Nucleus accumbens (tissue), 56 donors: ENCODE data around the gene OBSCN.
"Not testable (repeated sequence)": the region's sequence is repeated elsewhere in the genome, so short reads cannot be mapped to it uniquely, and the experiment has no call there.

Experiments used
- DNase-seq, 56 donors: peaks; one replicate each; lab custom pipeline; 2025; lab: John Stamatoyannopoulos, UW

OBSCN gene

DNA sequence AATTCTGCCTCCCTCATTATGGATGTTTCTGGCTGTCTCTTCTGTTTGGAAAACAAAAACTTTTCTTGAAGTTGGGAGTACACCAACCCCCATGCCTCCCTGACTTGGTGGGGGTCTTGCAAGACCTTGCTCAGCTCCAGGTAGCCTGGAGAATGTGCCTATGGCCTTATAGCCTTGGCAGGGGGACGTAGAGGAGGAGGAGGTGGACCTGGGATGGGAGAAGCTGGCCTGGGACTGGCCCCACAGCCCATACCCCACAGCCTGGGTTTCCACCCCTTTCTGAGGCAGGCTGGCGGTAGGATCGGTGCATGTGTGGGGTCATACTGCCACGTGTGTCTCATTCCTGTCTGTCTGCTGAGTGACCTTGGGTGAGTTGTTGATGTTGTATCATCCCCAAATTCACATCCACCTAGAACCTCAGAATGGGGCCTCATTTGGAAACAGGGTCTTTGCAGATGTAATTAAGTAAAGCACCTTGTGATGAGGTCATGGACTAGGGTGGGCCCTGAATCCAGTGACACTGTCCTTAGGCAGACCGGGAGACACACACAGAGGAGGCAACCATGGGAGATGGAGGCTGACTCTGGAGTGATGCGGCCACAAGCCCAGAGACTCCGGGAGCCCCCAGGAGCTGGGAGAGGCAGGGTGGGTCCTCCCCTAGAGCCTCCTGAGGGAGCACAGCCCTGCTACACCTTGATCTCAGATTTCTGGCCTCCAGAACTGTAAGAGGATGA lies 18.5 kb downstream of the OBSCN start:
- no peak for DNase-seq

DNA sequence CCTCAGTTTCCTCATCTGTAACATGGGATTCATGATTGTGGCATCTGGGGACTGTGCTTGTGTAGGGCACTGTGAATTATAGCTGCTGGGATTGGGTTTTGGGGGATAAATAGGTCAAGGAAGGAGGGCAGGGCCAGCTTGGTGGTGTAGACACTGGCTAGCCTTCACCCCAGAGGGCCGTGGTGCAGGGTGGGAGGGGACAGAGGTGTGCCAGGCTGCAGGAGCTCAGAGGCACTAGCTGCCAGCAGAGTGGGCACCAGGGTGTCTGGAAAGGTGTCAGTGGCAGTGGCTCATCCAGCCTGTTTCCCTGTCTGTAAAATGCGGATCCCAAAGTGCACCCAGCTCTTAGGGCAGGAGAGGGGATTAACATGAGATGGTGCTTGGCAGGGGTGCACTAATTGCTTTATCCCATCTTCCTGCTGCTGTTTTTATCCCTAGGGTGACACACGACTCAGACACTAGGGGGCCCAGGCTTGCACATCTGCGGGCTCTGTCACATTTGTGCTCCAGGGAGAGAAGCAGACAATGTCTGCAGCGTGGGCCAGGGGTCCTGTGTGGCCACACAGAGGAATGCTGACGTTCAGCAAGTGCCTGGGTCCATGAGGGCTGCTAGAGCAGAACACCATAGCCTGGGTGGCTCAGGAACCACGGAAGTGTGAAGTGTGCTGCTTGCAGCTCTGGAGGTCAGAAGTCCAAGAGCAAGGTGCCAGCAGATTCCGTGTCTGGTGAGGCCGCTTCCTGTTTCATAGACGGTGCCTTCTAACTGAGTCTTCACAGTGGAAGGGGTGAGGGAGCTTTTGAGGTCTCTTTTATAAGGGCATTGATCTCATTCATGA lies 19.3 kb downstream of the OBSCN start:
- DNase-seq, result no peak

DNA sequence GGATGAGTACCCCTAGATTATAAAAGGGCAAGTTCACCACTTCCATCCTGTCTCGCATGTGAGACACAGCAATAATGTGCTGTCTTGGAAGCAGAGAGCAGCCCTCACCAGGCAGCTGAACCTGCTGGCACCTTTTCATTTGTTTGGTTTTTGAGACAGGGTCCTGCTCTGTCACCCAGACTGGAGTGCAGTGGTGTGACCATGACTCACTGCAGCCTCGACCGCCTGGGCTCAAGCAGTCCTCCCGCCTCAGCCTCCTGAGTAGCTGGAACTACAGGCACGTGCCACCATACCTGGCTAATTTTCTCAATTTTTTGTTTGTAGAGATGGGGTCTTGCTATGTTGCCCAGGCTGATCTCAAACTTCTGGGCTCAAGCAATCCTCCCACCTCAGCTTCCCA lies 20.3 kb downstream of the OBSCN start:
- DNase-seq, result not testable (repeated sequence)

DNA sequence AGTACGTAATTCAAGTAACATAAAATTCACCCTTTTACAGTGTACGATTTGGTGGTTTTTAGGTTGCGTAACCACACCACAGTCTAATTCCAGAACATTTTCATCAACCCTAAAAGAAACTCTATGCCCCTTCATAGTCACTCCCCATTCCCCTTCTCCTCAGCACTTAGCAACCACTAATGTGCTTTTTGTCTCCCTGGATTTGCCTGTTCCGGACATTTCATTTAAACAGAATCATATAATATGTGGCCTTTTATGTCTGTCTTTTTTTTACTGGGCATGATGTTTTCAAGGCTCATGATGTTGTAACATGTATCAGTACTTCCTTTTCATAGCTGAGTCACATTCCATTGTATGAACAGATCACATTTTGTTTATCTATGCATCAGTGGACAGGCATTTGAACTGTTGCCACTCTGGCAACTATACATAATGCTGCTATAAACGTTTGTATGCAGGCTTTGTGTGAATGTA lies 20.8 kb downstream of the OBSCN start:
- DNase-seq, result no peak

DNA sequence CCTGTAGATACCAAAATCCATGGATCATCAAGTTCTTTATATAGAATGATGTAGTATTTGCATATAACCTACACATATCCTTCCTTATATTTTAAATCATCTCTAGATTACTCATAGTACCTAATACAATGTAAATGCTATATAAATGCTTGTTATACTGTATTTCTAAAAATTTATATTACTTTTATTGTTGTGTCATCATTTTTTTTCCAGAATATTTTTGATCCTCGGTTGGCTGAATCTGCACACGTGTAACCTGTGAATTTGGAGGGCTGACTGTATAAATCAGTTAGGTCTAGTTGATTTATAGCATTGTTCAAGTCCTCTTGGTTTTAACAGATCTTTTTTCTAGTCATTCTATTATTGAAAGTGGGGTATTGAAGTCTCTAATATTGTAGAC lies 23.3 kb downstream of the OBSCN start:
- no peak for DNase-seq

DNA sequence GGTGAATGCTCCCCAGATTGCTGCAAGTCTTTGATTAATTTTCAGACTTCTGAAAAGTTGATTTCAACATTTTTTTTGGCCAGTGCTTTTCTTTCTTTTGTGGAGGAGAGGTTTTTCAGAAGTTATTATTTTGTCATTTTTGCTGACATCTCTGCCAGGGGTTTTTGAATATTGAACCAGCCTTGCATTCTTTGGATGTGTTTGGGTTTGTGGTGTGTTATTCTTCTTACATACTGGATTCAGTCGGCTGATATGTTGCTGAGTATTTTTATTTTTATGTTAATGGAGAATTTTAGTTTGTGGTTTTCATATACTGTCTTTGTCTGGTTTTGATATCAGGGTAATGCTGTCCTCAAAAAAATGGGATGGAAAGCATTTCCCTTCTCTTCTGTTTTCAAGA lies 25.3 kb downstream of the OBSCN start:
- DNase-seq, result no peak

DNA sequence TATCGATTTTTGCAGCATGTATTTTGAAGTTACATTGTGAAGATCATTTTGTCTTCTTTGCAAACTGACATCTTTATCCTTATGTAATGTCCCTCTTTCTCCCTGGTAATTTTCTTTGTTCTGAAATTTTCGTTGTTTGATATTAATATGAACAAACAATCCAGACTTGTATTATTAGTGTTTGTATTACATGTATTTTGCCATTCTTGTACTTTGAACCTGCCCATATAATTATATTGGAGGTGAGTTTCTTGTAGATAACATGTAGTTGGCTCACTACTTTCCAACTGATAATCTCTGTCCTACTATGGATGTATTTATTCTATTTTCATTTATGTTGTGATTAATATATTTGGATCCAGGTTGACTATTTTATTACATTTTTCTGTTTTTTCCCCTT lies 27.1 kb downstream of the OBSCN start:
- no peak for DNase-seq

DNA sequence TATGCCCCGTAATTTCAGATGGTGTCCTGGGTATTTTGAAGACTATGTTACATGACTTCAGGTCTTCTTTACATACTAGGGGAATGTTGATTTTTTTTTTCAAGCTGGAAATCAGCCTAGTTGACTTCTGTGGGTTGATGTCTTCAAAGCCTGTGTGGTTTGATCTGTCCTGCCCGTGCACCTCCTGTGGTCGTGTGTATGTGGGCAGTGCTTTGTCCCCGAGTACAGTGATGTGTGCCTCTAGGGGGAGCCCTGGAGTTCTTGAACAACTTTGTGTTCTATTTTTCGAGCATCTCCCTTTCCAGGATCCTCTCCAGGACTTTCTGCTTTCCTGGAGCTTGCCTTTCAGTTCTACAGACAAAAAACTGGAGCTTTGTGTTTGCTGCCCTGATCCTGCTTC lies 28.9 kb downstream of the OBSCN start:
- DNase-seq, result no peak

DNA sequence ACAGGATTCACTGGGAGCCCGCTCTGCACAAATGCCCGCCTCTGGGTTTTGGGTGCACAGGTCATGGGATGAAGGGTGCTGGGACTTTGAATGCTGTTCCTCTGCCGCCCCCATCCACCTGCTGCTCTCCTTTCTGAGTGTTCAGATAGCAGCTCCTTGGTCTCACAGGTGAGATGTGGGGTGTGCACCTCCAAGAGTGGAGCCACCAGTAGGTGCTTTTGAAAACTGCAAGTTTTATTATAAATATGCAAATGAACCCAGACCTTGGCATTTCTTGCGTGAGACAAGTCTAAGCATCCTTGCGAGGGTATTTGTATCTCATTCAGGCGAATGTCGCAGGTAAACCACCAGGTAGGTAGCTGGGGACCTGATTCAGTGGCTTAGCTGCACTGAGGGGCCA lies 30.2 kb downstream of the OBSCN start:
- no peak for DNase-seq

DNA sequence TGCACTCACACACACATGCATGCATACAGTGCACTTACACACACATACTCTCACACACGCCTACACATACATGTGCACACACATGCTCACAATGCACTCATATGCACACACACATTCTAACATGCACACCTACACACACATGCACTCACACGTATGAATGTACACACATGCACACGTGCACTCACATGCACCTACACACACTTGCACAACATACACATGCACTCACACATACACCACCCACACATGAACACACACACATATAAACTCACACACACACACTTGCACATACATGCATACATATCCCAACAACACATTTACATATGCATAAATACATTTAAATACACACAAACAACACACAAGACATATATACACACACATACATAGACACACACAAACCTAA lies 30.6 kb downstream of the OBSCN start:
- DNase-seq, result no peak

DNA sequence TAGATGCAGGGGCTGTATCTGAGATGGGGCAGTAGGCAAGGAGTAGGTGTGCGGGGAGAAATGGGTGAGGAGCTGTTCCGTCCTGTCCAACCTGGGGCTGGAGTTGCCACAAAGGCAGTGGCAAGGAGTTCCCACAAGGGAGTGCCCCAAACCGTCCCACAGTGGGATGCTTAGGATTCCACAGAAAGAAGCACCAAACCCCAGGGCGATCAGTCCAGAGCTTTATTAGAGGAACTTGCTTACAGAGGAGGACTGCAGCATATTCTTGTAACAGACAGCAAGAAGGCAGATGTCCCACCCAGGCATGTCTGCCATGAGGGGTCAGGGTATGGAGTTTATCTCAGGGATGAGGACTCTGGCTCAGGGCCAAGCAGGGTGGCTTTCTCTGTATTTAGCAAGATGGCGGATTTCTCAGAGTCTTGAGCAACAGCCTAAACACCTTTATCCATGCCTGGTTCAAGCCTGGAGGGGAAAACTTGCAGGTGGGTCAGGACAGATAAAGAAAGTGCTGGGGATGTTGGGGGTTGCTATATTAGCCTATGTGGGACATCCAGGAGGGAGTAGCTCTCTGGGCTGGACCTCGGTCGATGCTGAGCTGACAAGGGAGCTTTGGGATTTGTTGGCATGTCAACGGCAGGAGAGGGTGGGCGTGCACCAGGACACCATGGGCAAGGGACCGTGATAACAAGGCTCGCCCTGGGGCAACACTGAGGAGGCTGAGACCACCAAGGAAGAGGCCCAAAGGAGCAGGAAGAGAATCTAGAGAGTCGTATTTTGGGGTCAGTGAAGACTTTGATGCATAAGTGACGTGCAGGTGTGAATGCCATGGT lies 32.8 kb downstream of the OBSCN start:
- DNase-seq, result no peak

DNA sequence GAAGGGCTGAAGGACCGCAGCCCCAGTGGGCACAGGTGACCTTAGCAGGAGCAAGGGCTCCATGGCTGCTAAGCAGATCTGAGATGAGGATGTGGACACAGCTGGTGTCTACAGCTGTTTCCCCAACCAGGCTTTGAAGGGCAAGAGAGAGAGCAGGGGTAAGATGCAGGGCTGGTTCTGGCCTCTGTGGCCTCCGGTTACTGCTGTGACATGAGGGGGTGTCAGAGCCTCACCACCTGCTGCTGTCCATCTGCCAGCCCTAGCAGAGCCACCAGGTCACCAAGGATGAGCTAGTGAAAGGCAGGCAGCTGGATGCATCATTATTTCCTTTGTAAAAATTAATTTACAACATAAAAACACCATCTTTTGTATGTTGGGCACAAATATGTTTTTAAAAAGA lies 33.4 kb downstream of the OBSCN start:
- no peak for DNase-seq

DNA sequence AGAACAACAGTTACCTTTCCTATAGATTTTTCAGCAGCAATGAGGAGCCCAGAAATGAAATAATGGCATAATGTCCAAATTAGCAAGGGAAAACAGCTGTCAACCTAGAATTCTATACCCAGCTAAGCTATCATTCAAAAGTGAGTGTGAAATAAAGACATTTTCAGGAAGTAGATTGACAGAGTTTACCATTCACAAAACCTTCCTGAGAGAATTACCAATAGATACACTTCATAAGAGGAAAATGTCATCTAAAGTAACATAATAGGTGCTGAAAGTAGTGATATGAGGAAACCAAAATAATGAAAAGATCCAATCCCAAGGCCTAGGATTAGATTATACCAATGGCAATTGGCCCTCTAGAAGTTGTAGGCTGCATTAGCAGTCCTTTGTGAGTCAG lies 34.6 kb downstream of the OBSCN start:
- DNase-seq, result no peak

DNA sequence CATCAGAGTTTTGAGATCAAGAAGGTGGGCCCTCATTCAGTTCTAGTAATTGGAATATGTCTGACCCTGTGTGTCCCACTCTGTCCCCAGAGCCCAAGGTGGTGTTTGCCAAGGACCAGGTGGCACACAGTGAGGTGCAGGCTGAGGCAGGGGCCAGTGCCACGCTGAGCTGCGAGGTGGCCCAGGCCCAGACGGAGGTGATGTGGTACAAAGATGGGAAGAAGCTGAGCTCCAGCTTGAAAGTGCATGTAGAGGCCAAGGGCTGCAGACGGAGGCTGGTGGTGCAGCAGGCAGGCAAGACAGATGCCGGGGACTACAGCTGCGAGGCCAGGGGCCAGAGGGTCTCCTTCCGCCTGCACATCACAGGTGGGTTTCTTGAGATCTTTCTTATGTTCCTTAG lies 35.2 kb downstream of the OBSCN start:
- no peak for DNase-seq

DNA sequence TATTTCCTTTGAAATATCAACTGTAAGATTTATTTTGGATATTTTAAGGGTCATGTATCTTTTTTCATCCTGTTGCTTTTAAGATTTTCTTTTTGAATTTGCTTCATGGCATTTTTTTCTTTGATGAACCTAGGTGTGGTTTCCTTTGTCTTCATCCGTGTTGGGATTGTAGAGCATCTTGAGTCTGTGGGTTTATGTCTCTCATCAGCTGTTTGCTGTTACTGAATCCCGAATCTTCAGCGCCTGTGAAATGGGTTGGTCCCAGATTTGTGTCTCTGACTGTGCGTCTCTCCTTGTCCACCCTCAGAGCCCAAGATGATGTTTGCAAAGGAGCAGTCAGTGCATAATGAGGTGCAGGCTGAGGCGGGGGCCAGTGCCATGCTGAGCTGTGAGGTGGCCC lies 36.1 kb downstream of the OBSCN start:
- not testable (repeated sequence) for DNase-seq

DNA sequence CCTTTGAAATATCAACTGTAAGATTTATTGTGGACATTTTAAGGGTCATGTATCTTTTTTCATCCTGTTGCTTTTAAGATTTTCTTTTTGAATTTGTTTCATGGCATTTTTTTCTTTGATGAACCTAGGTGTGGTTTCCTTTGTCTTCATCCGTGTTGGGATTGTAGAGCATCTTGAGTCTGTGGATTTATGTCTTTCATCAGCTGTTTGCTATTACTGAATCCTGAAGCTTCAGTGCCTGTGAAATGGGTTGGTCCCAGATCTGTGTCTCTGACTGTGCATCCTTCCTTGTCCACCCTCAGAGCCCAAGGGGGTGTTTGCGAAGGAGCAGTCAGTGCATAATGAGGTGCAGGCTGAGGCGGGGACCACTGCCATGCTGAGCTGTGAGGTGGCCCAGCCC lies 37.3 kb downstream of the OBSCN start:
- DNase-seq, result no peak

DNA sequence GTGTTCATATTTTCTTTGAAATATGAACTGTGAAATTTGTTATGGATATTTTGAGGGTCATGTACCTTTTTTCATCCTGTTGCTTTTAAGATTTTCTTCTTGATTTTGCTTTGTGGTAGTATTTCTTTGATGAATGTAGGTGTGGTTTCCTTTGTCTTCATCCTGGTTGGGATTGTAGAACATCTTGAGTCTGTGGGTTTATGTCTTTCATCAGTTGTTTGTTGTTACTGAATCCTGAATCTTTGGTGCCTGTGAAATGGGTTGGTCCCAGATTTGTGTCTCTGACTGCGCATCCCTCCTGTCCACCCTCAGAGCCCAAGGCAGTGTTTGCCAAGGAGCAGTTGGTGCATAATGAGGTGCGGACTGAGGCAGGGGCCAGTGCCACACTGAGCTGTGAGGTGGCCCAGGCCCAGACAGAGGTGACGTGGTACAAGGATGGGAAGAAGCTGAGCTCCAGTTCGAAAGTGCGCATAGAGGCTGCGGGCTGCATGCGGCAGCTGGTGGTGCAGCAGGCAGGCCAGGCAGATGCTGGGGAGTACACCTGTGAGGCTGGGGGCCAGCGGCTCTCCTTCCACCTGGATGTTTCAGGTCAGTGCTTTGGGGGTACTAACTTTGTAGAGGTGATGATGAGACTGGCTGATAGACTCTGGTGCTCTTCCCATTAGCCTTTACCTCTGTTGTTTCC lies 38.5 kb downstream of the OBSCN start:
- no peak for DNase-seq

DNA sequence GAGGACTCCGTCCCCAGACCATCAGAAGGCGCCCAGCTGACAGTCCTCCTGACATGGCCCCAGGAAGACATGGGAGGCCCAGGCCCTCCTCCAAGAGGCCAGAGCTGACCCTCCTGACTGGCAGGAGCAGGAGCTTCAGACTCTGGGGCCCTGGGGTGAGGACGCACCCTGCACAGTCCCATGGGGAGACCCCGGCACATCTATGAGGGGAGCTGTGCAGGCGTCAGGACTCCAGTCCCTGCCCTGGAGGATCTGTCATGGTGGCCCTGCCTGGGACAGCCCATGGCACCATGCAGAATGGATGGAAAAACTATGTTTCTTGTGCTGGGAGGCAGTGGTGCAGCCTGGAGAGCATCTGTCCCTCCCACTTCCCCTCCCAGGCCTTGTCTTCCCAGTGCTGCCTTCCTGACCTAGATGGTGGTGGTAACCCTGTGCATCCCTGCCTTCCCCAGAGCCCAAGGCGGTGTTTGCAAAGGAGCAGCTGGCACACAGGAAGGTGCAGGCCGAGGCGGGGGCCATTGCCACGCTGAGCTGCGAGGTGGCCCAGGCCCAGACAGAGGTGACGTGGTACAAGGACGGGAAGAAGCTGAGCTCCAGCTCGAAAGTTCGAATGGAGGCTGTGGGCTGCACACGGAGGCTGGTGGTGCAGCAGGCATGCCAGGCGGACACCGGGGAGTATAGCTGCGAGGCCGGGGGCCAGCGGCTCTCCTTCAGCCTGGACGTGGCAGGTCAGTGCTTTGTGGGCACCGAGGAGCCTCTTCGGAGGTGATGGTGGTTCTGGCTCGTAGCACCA lies 41.9 kb downstream of the OBSCN start:
- DNase-seq, result no peak

DNA sequence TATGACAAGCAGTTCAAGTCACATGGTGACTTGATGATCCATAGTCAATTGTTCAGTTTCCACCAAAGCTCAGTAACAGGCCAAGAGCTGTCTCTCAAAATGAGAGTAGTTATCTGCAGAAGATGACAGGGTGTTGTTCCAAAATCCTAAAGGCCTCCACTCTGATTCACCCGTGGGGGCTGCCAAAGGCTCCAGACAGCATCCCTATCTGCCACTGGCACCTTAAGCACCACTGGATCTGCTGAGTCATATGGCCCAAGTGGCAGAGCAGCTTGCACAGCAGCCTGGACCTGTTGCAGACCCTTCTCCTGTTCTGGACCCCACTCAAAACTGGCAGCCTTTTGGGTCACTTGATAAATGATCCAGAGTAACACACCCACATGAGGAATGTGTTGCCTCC lies 44.6 kb downstream of the OBSCN start:
- DNase-seq, result not testable (repeated sequence)
